Measurements from ENCODE around the gene RAB11FIP2.

GRCh38 chr10:117968354-117969182 is 78.2 kb downstream of the RAB11FIP2 start:
- TF ChIP-seq CTCF (conservative IDR thresholded peaks at IDR 0.05 in 1 of 2, IDR thresholded peaks at IDR 0.05 in 1 of 2; ENCODE audit: low read depth in 1 of 2, low read length in 2 of 2) (no peak), EZH2 (IDR thresholded peaks at IDR 0.05; ENCODE audit: low read length, missing control alignments) (no peak)

All from fibroblast of lung (primary cell).